HepG2 (cell line): Measurements from ENCODE around the gene NDUFB11. TPM values are rescaled to one million over a fixed set of nuclear protein-coding genes. Genes with fewer than 3 reads are reported as not detected.

Experiments
- ATAC-seq: fragments of 200-7000 bp; cut with Tn5 transposase; 3 replicates; pipeline ENCODE4 v1.9.1; 2020; ENCODE audit warnings: mild to moderate bottlenecking, moderate library complexity
- BruUV-seq: library from RNA; stranded (reverse); fragments of 400-500 nt; replicated peaks from 2 replicates; lab custom pipeline; 2021; lab: Mats Ljungman, UMichigan
- CTCF ChIA-PET: fragments of 300-600 bp; formaldehyde crosslinking; extraction: SDS; loops from one replicate; lab custom pipeline; 2021; ENCODE audit warnings: low total read pairs, inconsistent platforms, low intra/inter-chr PET ratio; lab: Yijun Ruan, JAX
- POLR2A ChIA-PET: fragments of 350-600 bp; sonication (Branson Sonifier 250); formaldehyde crosslinking; loops from one replicate; lab custom pipeline; 2020; ENCODE audit warnings: antibody characterized with exemption, inconsistent platforms; lab: Yijun Ruan, JAX
- DNase-seq: peaks from one replicate; pipeline ENCODE4 v3.0.0-alpha.2; 2015; ENCODE audit warnings: low spot score
- FAIRE-seq: peaks from 3 replicates; lab custom pipeline; 2011; peaks lifted over from hg19 to GRCh38; lab: Jason Lieb, UNC
- H2AFZ ChIP-seq: one replicate; pipeline ENCODE4 v1.6.1; 2011; ENCODE audit warnings: low read length, inconsistent platforms
- H3K27ac ChIP-seq: fragments of 300-600 bp; 3 replicates; pipeline ENCODE4 v1.8.0; 2011; ENCODE audit warnings: mixed run types, mild to moderate bottlenecking, mixed read lengths, low read length, inconsistent platforms; ENCODE audit not compliant: insufficient read depth; ENCODE audit errors: extremely low read length
- H3K27me3 ChIP-seq, 2 experiments: fragments of 200-600 bp in 1 of 2; 2 replicates in 1 of 2; 3 replicates in 1 of 2; pipeline versions ENCODE4 v1.6.0 to v1.8.0; 2011; ENCODE audit warnings: low read length in 2 of 2, mild to moderate bottlenecking in 2 of 2, moderate library complexity in 2 of 2, inconsistent platforms in 1 of 2; ENCODE audit not compliant: insufficient read depth in 2 of 2, control insufficient read depth in 1 of 2
- H3K36me3 ChIP-seq, 2 experiments: fragments of 200-600 bp in 1 of 2; replicated peaks in 1 of 2; 2 replicates in 1 of 2; 3 replicates in 1 of 2; pipeline versions ENCODE4 v1.5.1 to v1.8.0; 2011; ENCODE audit warnings: low read length in 2 of 2, inconsistent platforms in 1 of 2; ENCODE audit not compliant: insufficient read depth in 2 of 2, control insufficient read depth in 1 of 2
- H3K4me1 ChIP-seq: 2 replicates; pipeline ENCODE4 v1.5.1; 2012; ENCODE audit warnings: low read length, inconsistent platforms; ENCODE audit not compliant: insufficient read depth
- H3K4me2 ChIP-seq: 2 replicates; pipeline ENCODE4 v1.6.0; 2011; ENCODE audit warnings: low read depth, low read length, inconsistent platforms
- H3K4me3 ChIP-seq, 3 experiments: fragments of 200-600 bp in 1 of 3; sonication (generic), shearing (Covaris generic) in 1 of 3; replicated peaks in 1 of 3; 2 replicates each; pipeline ENCODE4 v1.5.1; 2011 to 2016; ENCODE audit warnings: low read length in 3 of 3, inconsistent platforms in 2 of 3, low read depth in 2 of 3, mild to moderate bottlenecking in 2 of 3, control low read depth in 1 of 3, mixed read lengths in 1 of 3; ENCODE audit not compliant: insufficient read depth in 1 of 3
- H3K79me2 ChIP-seq: one replicate; pipeline ENCODE4 v1.6.1; 2011; ENCODE audit warnings: low read length, inconsistent platforms; ENCODE audit not compliant: insufficient read depth
- H3K9ac ChIP-seq: 2 replicates; pipeline ENCODE4 v1.6.0; 2011; ENCODE audit warnings: mild to moderate bottlenecking, low read depth, low read length, inconsistent platforms; ENCODE audit not compliant: insufficient read depth
- H3K9me3 ChIP-seq: 2 replicates; pipeline ENCODE4 v1.5.1; 2012; ENCODE audit warnings: mild to moderate bottlenecking, low read length
- H4K20me1 ChIP-seq: 2 replicates; pipeline ENCODE4 v1.6.0; 2011; ENCODE audit warnings: inconsistent platforms, mild to moderate bottlenecking, low read length, moderate library complexity; ENCODE audit not compliant: insufficient read depth
- BCLAF1 ChIP-seq: fragments of 450-650 bp; IDR thresholded peaks from 2 replicates; pipeline ENCODE4 v1.6.1; 2017; ENCODE audit warnings: mild to moderate bottlenecking
- HES4 ChIP-seq: sonication (generic); formaldehyde crosslinking; IDR thresholded peaks from 2 replicates; pipeline ENCODE4 v1.9.0; 2021; ENCODE audit warnings: mild to moderate bottlenecking, missing genetic modification reagents, borderline replicate concordance
- HMGA1 ChIP-seq: sonication (generic); formaldehyde crosslinking; conservative IDR thresholded peaks from 2 replicates; pipeline ENCODE4 v1.4.0; 2020; ENCODE audit warnings: missing genetic modification reagents
- HNRNPK ChIP-seq: fragments of 200-400 bp; formaldehyde crosslinking; IDR thresholded peaks from 2 replicates; pipeline ENCODE4 v1.6.1; 2018; ENCODE audit warnings: low read length, low read depth, moderate library complexity, mild to moderate bottlenecking; ENCODE audit not compliant: poor library complexity, severe bottlenecking
- HOXD1 ChIP-seq: sonication (generic); formaldehyde crosslinking; IDR thresholded peaks from 2 replicates; pipeline ENCODE4 v1.5.0; 2020; ENCODE audit warnings: missing genetic modification reagents
- NFE2L1 ChIP-seq: sonication (generic); formaldehyde crosslinking; IDR thresholded peaks from 2 replicates; pipeline ENCODE4 v1.4.0; 2020; ENCODE audit warnings: missing genetic modification reagents, mild to moderate bottlenecking, borderline replicate concordance
- REST ChIP-seq, 2 experiments: IDR thresholded peaks; 2 replicates each; pipeline ENCODE4 v1.6.1; 2011 to 2012; ENCODE audit warnings: low read length in 2 of 2, borderline replicate concordance in 1 of 2, low read depth in 1 of 2, mild to moderate bottlenecking in 1 of 2, moderate library complexity in 1 of 2
- RNF2 ChIP-seq: fragments of 450-650 bp; conservative IDR thresholded peaks from 2 replicates; pipeline ENCODE4 v1.6.1; 2016; ENCODE audit warnings: low read depth
- ZNF331 ChIP-seq: sonication (generic); formaldehyde crosslinking; IDR thresholded peaks from 2 replicates; pipeline ENCODE4 v1.4.0; 2020; ENCODE audit warnings: missing genetic modification reagents
- ZNF34 ChIP-seq: sonication (generic); formaldehyde crosslinking; IDR thresholded peaks from 2 replicates; pipeline ENCODE4 v1.4.0; 2020; ENCODE audit warnings: mild to moderate bottlenecking, missing genetic modification reagents, borderline replicate concordance
- ZZZ3 ChIP-seq: sonication (generic); formaldehyde crosslinking; IDR thresholded peaks from 2 replicates; pipeline ENCODE4 v1.4.0; 2020; ENCODE audit warnings: missing genetic modification reagents, mild to moderate bottlenecking, borderline replicate concordance
- WGBS: methylation state at CpG from one replicate; pipeline ENCODE4 v1.1.6; 2017; ENCODE audit warnings: low lambda C conversion rate; 5-methylcytosine and 5-hydroxymethylcytosine counted together
- in situ Hi-C: cut with HindIII; loops from 2 replicates; pipeline ENCODE4 v1.10.0; 2017; ENCODE audit warnings: low pct_unique_long_range_greater_than_20kb; ENCODE audit not compliant: extremely low pct_ligation_motif_present
- intact Hi-C: fragments of 100-400 bp; cut with micrococcal nuclease; formaldehyde crosslinking; loops from one replicate; pipeline ENCODE4 v1.10.0; 2022; ENCODE audit not compliant: unreplicated experiment
- polyA plus RNA-seq, 8 experiments: library from polyadenylated mRNA; depleted of rRNA in 3 of 8; stranded (reverse) in 7 of 8; unstranded in 1 of 8; fragments of >200 nt; fragmentation: Illumina TruSeq in 4 of 8; extraction: Trizol in 4 of 8; gene quantifications; 2 replicates each; pipeline versions ENCODE4 v1.2.1 to v1.2.3, GENCODE V29; 2011 to 2016; ENCODE audit warnings: low read depth in 4 of 8, missing spikeins in 1 of 8, mixed read lengths in 1 of 8; ENCODE audit not compliant: insufficient read depth in 1 of 8
- total RNA-seq, 5 experiments: library from RNA; depleted of rRNA; stranded (reverse); fragments of >200 nt; fragmentation: Illumina TruSeq; extraction: Trizol; gene quantifications; 2 replicates each; pipeline ENCODE4 v1.2.3, GENCODE V29; 2016; ENCODE audit warnings: low read depth in 1 of 5

NDUFB11 gene
- total and polyA plus RNA-seq, 2 of the 13 experiments (the other 11 are each of a cell fraction or from before 2014, with no cell fraction given), result 46.6 to 100 TPM

- no peak for TF ChIP-seq BCLAF1
- TF ChIP-seq ZZZ3 (CRISPR knock-in tag), result no peak
- TF ChIP-seq ZNF34 (CRISPR knock-in tag), result no peak
Observed at GRCh38 chrX:47101206-47101605, 43.3 kb downstream of the NDUFB11 start (continued).

- H3K79me2 ChIP-seq, result no peaks in the 10 kb centered on the region
- no TSS peak for BruUV-seq
- ChIA-PET POLR2A (no interaction called here), CTCF (no interaction called here)
- in situ Hi-C loops, result no loop called here
- H3K4me1 ChIP-seq, result no peaks in the 10 kb centered on the region
- TF ChIP-seq NFE2L1 (no peak), HMGA1 (no peak), REST (IDR thresholded peaks at IDR 0.05; ENCODE audit: borderline replicate concordance in 1 of 2, low read depth in 1 of 2, low read length in 2 of 2) (peak; percentile 1 to 80), HNRNPK (no peak), RNF2 (no peak), HOXD1 (CRISPR knock-in tag) (no peak), HES4 (CRISPR knock-in tag) (no peak), ZNF331 (no peak)
- no peaks in the 10 kb centered on the region for H3K27me3 ChIP-seq
- FAIRE-seq, result no peak
- no peak for ATAC-seq
- intact Hi-C loops, result no loop called here
- H3K9me3 ChIP-seq, result no peaks in the 10 kb centered on the region
- H3K9ac ChIP-seq, result no peak overlapping the region
- H2AFZ ChIP-seq, result no peak overlapping the region
- DNase-seq, result no peak
- no peak overlapping the region for H3K4me3 ChIP-seq
- 80% methylated on average over 2 of the region's 2 CpGs for WGBS
- H3K4me2 ChIP-seq, result no peak overlapping the region
- no peaks in the 10 kb centered on the region for H4K20me1 ChIP-seq
- peaks cover 2 to 21% of the 10 kb centered on the region in 2 experiments; a peak in 3 of 5 replicates for H3K36me3 ChIP-seq
- H3K27ac ChIP-seq, result no peak overlapping the region
Observed at GRCh38 chrX:47098338-47099094, 46.0 kb downstream of the NDUFB11 start.
